Neural progenitor cell (in vitro differentiated cells): ENCODE measurements around the gene HDAC2.

ENCODE experiments used
- CTCF ChIP-seq: fragments of 200-600 bp; sonication (generic); IDR thresholded peaks from 2 replicates; pipeline ENCODE4 v1.5.1; 2017; ENCODE audit warnings: antibody characterized with exemption, mild to moderate bottlenecking
- EZH2 ChIP-seq: fragments of 200-600 bp; sonication (generic); IDR thresholded peaks from 2 replicates; pipeline ENCODE4 v1.6.1; 2017; ENCODE audit warnings: antibody characterized with exemption, mild to moderate bottlenecking, moderate library complexity
- EZH2phosphoT487 ChIP-seq: fragments of 200-600 bp; sonication (generic); IDR thresholded peaks from 2 replicates; pipeline ENCODE4 v1.6.1; 2017; ENCODE audit warnings: antibody characterized with exemption

GRCh38 chr6:113893866-113894265 lies 77.1 kb downstream of the HDAC2 start:
- TF ChIP-seq CTCF (no peak), EZH2 (no peak), EZH2phosphoT487 (no peak)
